ENCODE data around the gene LPP.

LPP gene

GRCh38 chr3:188137051-188137450, 16.9 kb upstream of the LPP start:
- no peak for DNase-seq (ENCODE audit: low read depth)

- DNase-seq (ENCODE audit: low read depth): no peak
Observed at GRCh38 chr3:188139466-188139865, 14.5 kb upstream of the LPP start.

- DNase-seq (ENCODE audit: low read depth): no peak
Observed at GRCh38 chr3:188146219-188146618, 7.7 kb upstream of the LPP start.

- DNase-seq (ENCODE audit: low read depth): no peak
Observed at GRCh38 chr3:188147782-188148181, 6.2 kb upstream of the LPP start.

GRCh38 chr3:188148318-188148717, 5.6 kb upstream of the LPP start:
- DNase-seq (ENCODE audit: low read depth): no peak

- no peak for DNase-seq (ENCODE audit: low read depth)
Observed at GRCh38 chr3:188149587-188149986, 4.4 kb upstream of the LPP start.

- DNase-seq (ENCODE audit: low read depth): no peak
Observed at GRCh38 chr3:188150982-188151381, 3.0 kb upstream of the LPP start.

GRCh38 chr3:188151438-188151837, 2.5 kb upstream of the LPP start:
- DNase-seq (ENCODE audit: low read depth): no peak

GRCh38 chr3:188152660-188153436, 1.1 kb upstream of the LPP start:
- no peak for DNase-seq (ENCODE audit: low read depth)

- no peak for DNase-seq (ENCODE audit: low read depth)
Observed at GRCh38 chr3:188153437-188154013, 432 bp upstream of the LPP start.

GRCh38 chr3:188154809-188155574, 1.0 kb downstream of the LPP start:
- DNase-seq (ENCODE audit: low read depth): no peak

GRCh38 chr3:188156056-188156455, 2.1 kb downstream of the LPP start:
- no peak for DNase-seq (ENCODE audit: low read depth)

GRCh38 chr3:188157407-188157806, 3.5 kb downstream of the LPP start:
- DNase-seq (ENCODE audit: low read depth): no peak

- no peak for DNase-seq (ENCODE audit: low read depth)
Observed at GRCh38 chr3:188157971-188158370, 4.0 kb downstream of the LPP start.

- no peak for DNase-seq (ENCODE audit: low read depth)
Observed at GRCh38 chr3:188158731-188159310, 4.9 kb downstream of the LPP start.

- no peak for DNase-seq (ENCODE audit: low read depth)
Observed at GRCh38 chr3:188160751-188161150, 6.8 kb downstream of the LPP start.

GRCh38 chr3:188164248-188164687, 10.3 kb downstream of the LPP start:
- no peak for DNase-seq (ENCODE audit: low read depth)

- DNase-seq (ENCODE audit: low read depth): no peak
Observed at GRCh38 chr3:188165596-188165995, 11.6 kb downstream of the LPP start.

- no peak for DNase-seq (ENCODE audit: low read depth)
Observed at GRCh38 chr3:188166441-188166840, 12.5 kb downstream of the LPP start.

GRCh38 chr3:188168186-188168585, 14.2 kb downstream of the LPP start:
- DNase-seq (ENCODE audit: low read depth): no peak

GRCh38 chr3:188168648-188169047, 14.7 kb downstream of the LPP start:
- DNase-seq (ENCODE audit: low read depth): no peak

- DNase-seq (ENCODE audit: low read depth): no peak
Observed at GRCh38 chr3:188169830-188170455, 16.0 kb downstream of the LPP start.

All from activated T-cell treated with anti-CD3 and anti-CD28 coated beads for 24 hours (primary cell).